Transverse colon (tissue), 4 donors: ENCODE data around the gene SAPCD1.

ENCODE experiments used
- EP300 ChIP-seq: sonication (generic); formaldehyde crosslinking; IDR thresholded peaks from one replicate; pipeline ENCODE4 v1.6.1; 2017; ENCODE audit warnings: antibody characterized with exemption, low read depth
- POLR2A ChIP-seq: fragments of 450-650 bp; IDR thresholded peaks from one replicate; pipeline ENCODE4 v1.6.1; 2016; ENCODE audit warnings: antibody characterized with exemption, mild to moderate bottlenecking, moderate library complexity
- POLR2AphosphoS5 ChIP-seq, 3 donors: sonication (generic); formaldehyde crosslinking; IDR thresholded peaks; one replicate each; pipeline ENCODE4 v1.6.1; 2016; ENCODE audit warnings: antibody characterized with exemption in 3 of 3
- TF ChIP-seq, protein P1 (sequence below), 5 experiments: fragments of 200-600 bp in 3 of 5; fragments of 450-650 bp in 2 of 5; sonication (generic) in 3 of 5; IDR thresholded peaks; 1 replicate in 2 of 5; 2 replicates in 3 of 5; pipeline ENCODE4 v1.5.1; 2016 to 2017; ENCODE audit warnings: antibody characterized with exemption in 5 of 5, inconsistent platforms in 3 of 5, mild to moderate bottlenecking in 2 of 5, moderate library complexity in 1 of 5

GRCh38 chr6:31719001-31719400 lies 43.5 kb upstream of the SAPCD1 start:
- TF ChIP-seq, protein P1, sequence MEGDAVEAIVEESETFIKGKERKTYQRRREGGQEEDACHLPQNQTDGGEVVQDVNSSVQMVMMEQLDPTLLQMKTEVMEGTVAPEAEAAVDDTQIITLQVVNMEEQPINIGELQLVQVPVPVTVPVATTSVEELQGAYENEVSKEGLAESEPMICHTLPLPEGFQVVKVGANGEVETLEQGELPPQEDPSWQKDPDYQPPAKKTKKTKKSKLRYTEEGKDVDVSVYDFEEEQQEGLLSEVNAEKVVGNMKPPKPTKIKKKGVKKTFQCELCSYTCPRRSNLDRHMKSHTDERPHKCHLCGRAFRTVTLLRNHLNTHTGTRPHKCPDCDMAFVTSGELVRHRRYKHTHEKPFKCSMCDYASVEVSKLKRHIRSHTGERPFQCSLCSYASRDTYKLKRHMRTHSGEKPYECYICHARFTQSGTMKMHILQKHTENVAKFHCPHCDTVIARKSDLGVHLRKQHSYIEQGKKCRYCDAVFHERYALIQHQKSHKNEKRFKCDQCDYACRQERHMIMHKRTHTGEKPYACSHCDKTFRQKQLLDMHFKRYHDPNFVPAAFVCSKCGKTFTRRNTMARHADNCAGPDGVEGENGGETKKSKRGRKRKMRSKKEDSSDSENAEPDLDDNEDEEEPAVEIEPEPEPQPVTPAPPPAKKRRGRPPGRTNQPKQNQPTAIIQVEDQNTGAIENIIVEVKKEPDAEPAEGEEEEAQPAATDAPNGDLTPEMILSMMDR (IDR thresholded peaks at IDR 0.05), result no peak
- TF ChIP-seq POLR2A, result no peak
- TF ChIP-seq EP300, result no peak
- TF ChIP-seq POLR2AphosphoS5 (IDR thresholded peaks at IDR 0.05), result no peak
